Measurements from ENCODE around the gene GLI3.

Gene GLI3

DNA sequence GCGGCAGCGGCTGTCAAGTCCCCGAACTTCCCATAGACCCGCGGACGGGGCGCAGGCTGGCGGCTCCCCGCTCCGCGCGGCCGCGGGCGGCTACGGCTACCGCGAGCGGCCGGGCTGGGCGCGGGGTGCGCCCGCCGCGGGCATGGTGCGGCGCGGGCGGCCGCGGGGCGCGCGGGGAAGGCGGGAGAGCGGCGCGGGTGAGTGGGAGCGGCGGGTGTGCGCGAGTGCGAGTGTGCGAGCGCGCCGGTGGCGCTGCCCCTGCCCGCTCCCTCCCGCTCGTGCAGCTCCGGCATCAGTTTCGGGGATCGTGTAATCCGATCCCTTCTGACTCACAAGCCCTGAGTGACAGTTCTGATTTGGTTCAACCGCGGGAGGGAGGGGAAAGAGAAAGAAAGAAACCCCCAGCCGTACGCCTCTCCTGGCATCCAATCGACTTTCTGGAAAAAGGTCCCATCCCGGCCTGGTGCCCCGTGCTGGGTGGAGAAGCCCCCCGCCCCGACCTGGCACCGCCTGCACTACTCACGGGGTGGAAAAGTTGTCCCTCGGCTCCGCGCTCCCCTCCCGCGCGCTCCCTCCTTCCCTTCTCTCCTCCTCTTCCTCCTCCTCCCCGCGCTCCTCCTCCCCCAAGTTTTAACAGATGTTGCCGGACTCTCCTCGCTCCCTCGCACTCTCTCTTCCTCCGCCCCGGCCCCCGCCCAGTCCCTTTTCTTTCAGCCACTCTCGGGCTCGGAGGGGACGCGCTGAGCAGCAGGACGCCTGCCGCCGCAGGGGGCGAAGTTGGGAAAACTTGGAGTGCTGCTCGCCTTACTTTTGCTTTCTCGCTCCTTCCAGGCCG, at the start of gene GLI3:
Gene GLI3, minus strand, starts transcription at position 234 of the 835 bp plus-strand sequence. CDS start 13,956 bp downstream, outside the sequence.
- DNase-seq, result peak; percentile 46

DNA sequence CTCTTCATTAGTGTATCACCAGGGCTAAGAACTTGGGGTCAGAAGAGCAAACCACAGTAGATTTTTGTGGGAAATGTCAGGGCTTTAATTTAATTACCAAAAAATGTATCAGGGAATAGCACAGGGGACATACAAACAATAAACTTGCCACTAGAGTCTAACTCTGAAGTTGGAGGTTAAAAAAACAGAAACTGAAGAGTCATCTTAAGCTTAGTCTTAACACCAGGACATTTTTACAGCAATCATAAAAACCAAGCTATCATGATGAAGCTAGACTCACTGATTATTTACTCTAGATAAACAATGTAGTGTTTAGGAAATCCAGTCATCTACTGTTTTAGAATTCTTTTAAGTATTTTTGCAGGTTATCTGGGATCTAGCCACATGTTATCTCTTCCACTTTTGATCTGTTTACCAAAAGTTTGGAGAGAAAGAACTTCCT, 48.4 kb upstream of the GLI3 start:
- no peak for DNase-seq

DNA sequence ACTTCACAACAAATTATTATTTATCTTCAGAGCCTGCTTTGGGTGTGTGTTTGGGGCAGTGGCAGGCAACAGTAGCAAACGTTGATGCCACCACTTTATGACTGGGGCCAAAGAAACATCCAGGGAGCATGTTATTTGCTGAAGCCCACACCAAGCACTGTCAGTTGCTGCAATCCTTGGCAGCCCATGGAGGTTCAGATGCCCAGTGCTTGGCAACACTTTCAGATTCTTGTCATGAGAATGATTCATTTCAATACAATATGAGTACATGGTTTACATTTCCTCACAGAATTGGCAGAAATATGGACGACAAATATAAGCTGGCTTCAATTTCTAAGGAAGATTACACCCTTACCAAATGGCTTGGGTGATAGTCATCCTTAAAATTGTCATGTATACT, 46.5 kb upstream of the GLI3 start:
- DNase-seq, result no peak

DNA sequence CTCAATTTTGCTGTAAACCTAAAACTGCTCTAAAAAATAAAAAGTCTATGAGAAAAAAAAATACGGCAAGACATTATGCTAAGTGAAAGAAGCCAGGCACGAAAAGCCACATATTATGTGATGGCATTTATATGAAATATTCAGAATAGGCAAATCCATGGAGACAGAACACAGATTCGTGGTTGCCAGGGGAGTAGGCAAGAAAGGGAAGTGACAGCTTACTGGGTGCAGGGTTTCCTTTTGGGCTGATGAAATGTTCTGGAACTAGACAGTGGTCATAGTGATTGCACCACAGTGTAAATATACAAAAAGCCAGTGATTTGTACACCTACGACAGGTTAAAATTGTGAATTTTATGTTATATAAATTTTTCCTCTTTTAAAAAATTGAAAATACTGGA, 41.3 kb upstream of the GLI3 start:
- no peak for DNase-seq

DNA sequence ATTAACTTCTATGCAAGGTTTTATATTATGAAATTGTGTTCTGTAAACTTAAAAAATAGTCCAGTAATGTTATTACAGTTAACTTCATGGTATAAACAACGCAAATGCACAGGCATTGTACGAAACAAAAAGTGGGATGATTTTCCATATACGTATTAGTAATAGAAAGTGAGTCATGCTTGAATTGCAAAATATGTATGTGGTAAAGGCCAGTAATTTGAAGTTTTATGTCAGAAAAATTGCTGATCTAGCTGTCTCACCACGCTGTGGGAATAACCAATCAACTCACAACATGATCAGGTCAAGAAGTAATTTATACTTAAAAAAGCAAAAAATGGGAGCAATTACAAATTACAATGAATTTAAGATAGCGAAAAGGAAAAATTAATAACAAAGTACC, 37.0 kb upstream of the GLI3 start:
- DNase-seq, result no peak

DNA sequence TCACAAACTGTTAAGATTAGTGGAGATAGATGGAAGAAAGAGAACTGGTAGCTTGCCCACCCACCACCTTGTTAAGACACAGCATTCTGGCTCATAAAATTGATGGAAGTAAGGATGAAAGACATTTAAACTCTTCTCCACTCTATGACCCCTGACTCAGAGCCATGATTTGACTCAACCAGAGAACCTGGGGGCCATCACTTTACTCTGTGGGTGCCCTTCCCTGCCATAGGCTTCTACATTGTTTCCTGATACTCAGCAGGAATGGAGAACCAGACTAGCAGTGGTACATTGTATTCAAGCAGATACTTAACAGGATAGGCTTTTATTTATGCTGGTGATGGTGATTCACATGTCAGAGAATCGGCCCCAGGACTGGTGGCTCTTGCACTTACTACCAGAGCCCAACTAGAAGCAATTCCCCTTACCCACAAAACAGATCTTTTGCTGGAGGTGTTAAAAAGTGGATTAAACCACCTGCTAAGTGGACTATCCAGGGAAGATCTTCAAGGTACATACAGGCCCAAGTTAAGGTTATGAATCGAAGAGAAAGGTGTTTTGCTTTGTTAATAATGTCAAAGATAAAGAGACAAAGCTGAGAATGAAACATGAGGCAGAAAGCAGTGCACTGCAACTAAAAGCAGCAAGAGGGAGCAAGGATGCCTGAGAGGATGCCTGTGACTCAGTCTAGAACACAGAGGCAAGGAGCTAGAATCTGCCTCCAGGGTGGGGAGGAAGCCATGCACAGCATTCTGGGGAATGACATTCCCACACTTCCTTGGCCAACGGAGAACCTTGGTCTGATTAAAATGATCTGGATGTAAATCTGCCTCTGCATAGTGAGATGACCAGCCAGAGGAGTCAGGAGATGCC, 36.0 kb upstream of the GLI3 start:
- no peak for DNase-seq

DNA sequence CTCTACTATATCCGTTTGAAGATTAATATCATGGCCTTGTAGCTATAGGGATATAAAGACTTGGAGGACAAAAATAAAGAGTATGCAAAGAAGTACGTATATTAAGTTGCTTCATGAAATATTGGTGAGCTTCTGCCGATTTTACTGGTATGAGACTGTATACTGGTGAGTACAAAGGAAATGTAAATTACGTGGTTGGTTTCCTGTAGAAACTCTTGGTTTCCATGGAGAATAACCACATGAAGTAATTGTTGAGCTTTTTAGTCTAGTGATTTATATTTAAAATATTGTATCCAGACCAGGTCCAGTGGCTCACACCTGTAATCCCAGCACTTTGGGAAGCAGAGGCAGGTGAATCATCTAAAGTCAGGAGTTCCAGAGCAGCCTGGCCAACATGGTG, 32.2 kb upstream of the GLI3 start:
- no peak for DNase-seq

DNA sequence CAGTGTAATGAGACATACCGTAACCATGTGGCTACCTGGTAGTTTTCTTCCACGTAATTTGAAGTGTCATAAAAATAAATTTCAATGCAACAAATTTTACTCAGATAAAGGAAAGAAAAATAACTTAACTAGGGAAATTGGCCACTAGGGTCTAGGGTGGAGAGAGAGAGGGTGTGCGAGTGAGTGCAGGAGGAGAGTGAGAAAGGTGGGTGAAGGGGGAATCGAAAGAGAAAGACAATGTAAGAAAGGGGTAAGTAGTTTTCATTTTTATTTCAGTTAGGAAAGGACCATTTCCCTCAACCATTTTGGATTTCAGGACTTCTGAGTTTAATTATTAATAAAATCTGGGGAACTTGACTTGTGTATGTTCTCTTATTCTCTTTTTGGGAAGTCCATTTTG, 27.7 kb upstream of the GLI3 start:
- no peak for DNase-seq

DNA sequence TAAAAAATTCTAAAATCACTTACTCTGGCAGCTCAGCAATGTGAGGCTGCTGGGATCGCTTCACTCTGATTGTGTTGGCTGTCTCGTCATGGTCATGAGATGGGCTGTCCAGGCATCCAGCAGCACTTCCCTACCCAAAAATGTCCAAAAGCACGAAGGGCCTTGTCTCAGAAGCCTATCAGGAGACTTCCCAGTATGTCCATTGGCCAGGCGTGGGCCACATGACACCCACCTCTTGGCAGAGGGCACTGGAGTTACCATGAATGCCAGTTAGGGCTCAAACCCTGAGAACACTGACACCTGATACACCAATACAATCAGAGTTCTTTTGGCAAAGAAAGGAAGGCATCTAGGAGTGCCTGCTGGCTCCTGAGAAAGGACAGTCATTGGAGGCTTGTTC, 27.0 kb upstream of the GLI3 start:
- no peak for DNase-seq

DNA sequence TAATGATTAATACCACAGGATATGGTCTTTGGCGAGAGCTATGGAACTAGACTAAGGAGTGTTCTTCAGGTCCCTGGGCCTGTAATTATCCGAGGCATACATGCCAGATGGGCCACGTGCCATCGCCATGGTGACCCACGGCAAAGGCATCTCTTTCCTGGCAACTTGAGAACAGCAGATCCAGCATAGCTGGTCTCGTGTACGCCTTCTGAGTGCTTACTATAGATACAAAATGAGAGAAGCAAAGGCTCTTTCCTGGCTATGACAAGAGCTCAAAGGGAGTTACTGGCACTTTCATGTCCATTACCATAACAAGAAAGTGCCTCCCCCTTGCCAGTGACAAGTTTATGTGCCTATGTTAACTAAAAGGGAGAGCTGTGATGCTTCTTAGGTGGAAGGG, 26.0 kb upstream of the GLI3 start:
- no peak for DNase-seq

DNA sequence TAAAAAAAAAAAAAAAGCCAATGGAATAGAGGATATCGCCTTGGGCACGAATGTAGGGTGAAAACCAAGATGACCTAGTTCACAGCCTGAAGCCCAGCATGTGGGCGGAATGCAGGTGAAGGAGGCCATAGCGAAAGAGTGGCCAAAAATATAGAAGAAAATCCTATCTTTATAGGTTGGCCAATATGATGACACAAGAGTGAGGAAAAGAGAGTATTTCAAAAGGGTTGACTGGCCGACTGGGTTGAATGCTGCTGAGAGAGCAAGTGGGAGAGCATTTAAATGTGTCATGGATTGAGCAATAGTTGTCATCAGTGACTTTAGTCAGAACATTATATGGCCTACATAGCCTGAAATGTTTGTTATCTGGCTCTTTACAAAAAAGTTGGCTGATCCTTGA, 17.2 kb upstream of the GLI3 start:
- DNase-seq, result no peak

DNA sequence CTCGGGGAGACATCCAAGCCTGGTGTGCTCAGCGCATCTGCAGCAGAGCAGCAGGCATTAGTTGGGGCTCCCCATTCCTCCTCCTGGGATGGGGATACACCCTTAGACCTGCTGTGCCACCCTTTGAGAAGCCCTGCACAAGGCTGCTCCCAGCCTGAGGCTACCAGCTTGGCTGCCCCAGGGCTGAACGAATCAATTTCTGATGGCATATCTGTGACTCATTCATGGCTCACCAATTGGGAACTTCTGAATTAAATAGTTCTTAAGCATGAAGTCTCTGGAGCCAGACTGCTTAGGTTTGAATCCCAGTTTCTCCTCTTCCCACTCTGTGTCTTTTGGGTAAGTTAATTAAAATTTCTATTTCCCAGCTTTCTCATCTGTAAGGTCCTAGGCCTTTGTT, 16.3 kb upstream of the GLI3 start:
- no peak for DNase-seq

DNA sequence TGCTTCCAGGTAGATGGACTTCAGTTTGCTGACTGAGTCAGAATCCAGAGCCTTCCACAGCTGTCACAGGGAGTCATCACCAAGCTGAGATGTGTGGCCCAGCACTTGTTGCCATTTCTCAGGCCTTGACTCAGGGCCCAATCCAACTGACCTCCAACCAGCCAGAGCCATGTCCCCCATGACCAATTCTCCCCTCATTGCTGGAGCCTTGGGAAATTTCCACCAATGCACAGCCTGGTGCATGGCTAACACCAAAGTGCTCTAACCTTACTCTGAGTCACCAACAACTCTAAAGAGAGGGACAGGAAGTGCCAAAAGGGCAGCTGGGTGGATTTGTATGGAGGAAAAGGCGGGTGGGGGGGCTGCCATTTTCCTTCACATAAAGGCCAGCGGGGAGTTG, 13.4 kb upstream of the GLI3 start:
- DNase-seq, result no peak

DNA sequence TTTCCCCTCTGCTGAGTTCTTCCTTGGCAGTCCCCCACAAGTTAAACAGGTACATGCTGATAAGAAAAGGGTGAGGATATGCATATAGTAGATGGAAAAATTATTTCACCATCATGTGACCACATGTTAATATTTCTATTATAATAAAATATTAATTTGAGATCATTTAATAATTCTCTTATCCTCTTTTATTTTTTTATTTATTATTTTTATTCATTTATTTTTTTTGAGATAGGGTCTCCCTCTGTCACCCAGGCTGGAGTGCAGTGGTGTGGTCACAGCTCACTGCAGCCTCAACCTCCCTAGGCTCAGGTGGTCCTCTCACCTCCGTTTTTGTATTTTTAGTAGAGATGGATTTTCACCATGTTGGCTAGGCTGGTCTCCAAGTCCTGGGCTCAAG, 11.6 kb upstream of the GLI3 start:
- no peak for DNase-seq

DNA sequence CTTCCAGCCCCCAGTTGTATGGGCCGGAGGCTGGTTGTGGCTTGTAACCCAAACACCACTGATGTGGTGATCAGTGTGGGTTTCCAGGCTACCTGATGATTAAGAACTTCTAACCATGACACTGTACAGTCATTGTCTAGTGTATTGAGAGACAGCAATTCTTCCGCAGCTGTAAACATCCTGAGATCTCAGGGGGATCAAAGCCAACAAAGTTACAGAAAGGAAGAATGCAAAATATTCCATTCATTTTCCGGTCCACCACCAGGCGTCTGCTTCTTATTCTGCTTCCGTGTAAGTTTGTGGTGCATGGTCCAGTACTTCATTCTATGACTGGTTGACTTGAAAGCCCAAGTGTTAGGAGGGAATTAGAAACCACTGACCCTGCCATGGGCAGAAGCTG, 10.3 kb upstream of the GLI3 start:
- DNase-seq, result no peak

DNA sequence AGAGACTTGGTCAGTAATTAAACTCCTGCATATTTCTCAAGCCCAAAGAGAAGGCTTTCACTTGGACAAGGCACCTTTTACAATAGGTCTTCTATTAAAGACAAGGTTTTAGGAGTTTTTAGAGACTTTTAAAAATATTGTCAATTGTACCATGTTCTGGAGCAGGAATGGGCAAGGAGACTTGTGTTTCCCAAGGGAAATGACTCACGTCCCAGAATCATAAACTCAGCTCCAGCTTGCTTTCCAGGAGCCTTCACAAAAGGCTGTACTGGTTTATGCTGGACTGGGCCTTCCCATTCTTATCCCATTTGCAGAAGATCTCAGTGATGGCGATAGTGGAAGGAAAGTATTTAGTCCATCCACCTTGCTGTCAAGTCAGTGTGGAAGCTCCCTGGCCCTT, 7.8 kb upstream of the GLI3 start:
- no peak for DNase-seq

DNA sequence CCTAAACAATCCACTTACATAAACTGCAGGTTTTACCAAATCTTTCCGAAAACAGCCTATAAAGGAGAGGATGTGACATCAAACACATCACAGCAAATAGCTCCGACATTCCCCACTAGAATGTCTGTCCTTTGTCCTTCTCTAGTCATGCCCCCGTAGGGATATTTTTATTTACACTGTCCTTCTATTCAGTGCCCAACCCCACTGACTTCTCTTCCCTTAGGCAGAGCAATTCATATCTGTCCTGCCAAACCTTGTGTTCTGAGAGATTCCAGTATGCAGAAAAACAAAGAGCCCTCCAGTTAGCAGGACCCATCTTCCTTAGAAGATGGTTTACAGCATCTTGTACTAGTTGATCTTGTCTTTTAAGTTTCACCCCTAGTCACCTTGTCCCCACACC, 5.4 kb upstream of the GLI3 start:
- no peak for DNase-seq

DNA sequence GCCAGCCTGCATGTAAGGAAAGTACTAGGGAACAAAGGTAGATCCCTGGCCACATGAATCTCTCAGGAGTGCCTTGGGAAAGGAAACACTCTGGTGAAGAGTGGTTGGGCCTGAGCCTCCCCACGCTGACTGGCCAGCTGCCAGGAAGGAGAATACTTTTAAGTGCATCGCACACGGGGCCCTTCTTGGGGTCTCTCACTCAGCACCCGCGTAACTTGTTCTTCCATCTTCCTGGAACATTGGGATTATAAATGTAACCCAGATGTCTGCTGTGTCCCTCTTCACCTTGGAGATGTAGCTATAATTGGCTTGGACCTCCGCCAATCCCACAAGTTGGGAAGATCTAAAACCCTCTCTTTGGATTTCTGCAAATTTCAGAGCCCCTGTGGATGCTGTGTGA, 4.4 kb upstream of the GLI3 start:
- no peak for DNase-seq

DNA sequence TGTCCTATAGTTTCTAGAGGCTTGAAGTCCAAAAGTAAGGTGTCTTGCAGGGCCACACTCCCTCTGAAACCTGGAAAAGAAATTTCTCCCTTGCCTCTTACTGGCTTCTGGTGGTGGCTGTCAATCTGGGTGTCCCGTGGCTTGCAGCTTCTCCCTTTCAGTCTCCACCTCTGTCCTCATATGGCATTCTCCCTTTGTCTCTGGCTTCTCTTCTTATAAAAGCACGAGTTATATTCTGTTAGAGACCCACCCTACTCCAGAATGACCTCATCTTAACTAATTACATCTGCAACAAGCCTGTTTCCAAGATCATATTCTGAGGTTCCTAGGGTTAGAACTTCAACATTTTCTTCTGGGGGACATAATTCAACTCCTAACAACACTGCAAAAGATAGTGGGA, 3.4 kb upstream of the GLI3 start:
- DNase-seq, result no peak

DNA sequence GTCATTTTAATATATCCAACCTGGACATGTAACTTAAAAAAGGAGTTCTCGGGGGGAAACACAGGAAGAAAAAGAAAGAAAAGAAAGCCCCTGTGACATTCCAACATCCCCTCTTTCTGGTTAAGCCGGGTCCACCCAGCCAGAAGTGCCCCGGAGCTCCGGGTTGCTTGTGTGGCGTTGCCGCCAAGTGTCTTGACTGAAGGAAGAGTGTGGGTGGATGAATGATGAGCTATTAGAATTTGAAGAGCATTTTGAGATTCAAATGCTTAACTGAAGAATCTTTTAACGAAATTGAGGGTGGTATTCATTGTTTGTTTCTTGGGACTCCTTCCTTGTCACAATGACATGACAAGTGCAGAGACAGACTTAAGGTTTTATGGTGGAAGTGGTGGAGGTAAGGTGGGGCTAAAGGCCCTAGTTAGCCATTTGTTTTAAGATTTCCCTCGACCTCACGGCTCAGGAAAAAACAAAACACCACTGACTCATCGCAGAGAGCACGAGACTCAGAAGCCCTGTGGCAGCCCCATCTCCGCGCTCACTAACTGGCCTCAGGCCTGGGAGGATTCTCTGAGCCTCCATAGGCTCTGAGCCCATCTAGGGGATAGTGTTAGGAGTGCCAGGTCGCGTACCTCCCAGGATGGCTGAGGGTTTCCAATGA, 1.8 kb upstream of the GLI3 start:
- DNase-seq, result no peak

DNA sequence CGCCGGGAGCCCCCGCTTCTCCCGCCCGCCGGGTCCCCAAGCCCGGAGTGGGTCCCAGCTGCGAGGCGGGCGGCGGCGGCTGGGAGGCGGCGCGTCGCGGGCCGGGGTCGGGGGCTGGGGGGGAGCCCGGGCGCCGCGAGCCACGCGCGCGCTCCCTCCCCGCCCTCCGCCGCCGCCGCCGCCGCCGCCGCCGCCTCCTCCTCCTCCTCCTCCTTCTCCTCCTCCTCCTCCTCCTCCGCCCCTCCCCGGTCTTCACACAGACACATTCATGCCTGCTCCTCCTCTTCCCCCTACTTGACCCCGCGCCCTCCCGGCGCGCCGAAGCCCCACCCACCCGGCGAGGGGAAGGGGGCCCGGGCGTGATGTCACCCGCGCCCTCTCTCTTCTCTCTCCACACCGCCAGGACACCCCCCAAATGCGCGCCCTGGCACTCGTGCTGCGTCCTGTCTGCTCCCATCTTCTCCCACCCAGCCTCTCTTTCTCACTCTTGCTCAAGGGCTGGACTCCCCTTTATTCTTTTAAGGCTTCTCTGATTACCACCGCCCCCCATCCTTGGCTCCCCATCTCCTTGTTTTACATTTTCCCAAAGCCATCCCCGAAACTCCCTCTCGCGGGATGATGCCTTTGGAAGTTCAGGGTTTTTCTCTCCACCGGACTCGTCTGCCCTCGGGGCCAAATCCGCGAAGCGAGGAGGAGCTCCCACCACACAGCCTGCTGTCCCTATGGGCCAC, 967 bp upstream of the GLI3 start:
- DNase-seq, result no peak

DNA sequence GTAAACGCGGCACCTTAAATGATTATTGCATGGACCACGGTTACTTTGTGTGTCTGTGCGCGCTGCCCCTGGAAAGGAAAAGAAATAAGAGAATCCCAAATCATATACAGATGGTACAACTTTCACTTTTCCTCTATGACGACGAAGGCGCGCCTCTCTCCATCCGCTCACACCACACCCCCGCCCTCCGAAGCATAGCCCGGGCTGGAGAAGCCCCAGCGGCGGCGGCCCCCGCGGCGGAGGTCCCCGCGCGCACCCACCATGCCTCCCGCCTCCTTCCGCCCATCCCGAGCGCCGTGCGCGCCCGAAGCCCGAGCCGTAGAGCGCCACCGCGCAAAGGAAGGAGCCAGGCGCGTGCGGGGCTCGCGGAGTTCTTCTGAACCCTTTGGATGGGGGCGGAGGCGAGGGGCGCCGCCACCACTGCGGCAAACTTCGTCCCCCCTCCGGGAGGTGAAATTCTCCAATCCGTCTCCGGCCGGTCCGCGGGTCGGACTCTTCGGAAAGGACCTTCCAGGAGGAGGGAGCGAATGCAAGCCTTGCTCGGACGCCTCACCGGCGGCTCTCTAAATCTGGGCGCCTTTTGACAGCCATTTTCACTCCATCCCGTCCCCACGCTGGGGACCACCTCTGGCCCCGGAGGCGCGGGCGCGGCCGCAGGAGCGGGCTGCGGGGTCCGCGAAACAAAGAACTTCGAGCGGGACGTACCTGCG, 588 bp downstream of the GLI3 start:
- DNase-seq, result no peak

All from NCI-H2171 treated with DMSO at 0.1 percent for 48 hours (cell line).